Measurements from ENCODE around the gene LITAF.

The LITAF gene

DNA sequence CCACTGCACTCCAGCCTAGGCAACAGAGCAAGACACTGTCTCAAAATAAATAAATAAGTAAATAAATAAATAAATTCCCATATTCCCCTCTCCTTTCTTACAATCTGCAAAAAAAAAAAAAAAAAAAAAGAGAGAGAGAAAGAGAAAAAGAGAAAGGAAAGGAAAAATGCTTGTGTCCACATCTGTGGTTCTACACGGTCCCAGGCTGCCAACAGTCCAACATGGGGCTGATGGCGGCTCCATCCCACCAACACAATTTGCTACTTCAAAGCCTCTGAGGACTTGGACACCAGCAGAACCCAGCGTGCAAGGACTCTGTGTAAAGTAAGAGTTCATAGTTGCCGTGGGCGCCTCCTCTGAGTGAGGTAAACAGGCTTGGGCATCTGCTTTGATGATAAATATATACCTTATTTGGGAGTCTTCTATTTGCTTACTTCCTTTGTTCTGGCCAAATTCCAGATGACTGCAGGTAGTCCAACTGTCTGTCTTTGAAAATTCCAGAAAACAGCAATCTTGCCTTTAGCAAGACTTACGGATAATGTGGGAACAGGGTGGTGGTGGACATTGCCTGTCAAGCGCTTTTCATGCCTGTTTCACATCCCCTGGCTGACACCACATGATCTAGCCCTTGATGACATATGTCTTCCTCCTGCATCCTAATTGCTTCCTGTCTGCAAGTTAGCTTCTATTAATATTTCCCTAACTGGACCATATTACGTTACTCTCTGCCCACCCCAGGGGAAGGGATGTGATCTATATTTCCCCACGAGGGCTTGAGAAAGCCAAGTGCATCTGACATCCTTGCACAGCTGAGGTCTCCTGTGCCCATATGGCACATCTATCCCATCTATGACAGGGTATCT is 10.1 kb downstream of the LITAF start (continued):
- TF ChIP-seq, protein P1, sequence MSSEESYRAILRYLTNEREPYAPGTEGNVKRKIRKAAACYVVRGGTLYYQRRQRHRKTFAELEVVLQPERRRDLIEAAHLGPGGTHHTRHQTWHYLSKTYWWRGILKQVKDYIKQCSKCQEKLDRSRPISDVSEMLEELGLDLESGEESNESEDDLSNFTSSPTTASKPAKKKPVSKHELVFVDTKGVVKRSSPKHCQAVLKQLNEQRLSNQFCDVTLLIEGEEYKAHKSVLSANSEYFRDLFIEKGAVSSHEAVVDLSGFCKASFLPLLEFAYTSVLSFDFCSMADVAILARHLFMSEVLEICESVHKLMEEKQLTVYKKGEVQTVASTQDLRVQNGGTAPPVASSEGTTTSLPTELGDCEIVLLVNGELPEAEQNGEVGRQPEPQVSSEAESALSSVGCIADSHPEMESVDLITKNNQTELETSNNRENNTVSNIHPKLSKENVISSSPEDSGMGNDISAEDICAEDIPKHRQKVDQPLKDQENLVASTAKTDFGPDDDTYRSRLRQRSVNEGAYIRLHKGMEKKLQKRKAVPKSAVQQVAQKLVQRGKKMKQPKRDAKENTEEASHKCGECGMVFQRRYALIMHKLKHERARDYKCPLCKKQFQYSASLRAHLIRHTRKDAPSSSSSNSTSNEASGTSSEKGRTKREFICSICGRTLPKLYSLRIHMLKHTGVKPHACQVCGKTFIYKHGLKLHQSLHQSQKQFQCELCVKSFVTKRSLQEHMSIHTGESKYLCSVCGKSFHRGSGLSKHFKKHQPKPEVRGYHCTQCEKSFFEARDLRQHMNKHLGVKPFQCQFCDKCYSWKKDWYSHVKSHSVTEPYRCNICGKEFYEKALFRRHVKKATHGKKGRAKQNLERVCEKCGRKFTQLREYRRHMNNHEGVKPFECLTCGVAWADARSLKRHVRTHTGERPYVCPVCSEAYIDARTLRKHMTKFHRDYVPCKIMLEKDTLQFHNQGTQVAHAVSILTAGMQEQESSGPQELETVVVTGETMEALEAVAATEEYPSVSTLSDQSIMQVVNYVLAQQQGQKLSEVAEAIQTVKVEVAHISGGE (tag by site-specific recombination; conservative IDR thresholded peaks at IDR 0.05; ENCODE audit: low read depth): no peak
- TF ChIP-seq ZNF521 (tag by site-specific recombination; IDR thresholded peaks at IDR 0.05) (no peak), ZNF501 (tag by site-specific recombination; IDR thresholded peaks at IDR 0.05) (no peak), MEIS1 (CRISPR knock-in tag; IDR thresholded peaks at IDR 0.05; ENCODE audit: borderline replicate concordance) (no peak), ZFP3 (tag by site-specific recombination; IDR thresholded peaks at IDR 0.05; ENCODE audit: low read depth) (no peak), SP2 (tag by site-specific recombination; IDR thresholded peaks at IDR 0.05) (no peak), IKZF3 (tag by site-specific recombination; IDR thresholded peaks at IDR 0.05) (peak; percentile 31; the same call in 1 of the 2 replicates), ZNF677 (tag by site-specific recombination; IDR thresholded peaks at IDR 0.05) (no peak), ZNF184 (tag by site-specific recombination; IDR thresholded peaks at IDR 0.05) (no peak), ZNF223 (tag by site-specific recombination; IDR thresholded peaks at IDR 0.05) (no peak), ZXDB (tag by site-specific recombination; IDR thresholded peaks at IDR 0.05) (no peak), SETDB1 (IDR thresholded peaks at IDR 0.05; ENCODE audit: insufficient read length, low read length) (no peak), ZNF404 (tag by site-specific recombination; IDR thresholded peaks at IDR 0.05) (no peak), ZBTB48 (tag by site-specific recombination; IDR thresholded peaks at IDR 0.05) (0 out of 2 replicates have a peak, but pooled peaks have one; percentile 34), ZNF214 (tag by site-specific recombination; IDR thresholded peaks at IDR 0.05; ENCODE audit: borderline replicate concordance) (no peak), ZBTB20 (tag by site-specific recombination; IDR thresholded peaks at IDR 0.05) (peak; percentile 46; the same call in 1 of the 2 replicates), EGR2 (tag by site-specific recombination; IDR thresholded peaks at IDR 0.05; ENCODE audit: low read depth) (no peak), ZNF621 (tag by site-specific recombination; IDR thresholded peaks at IDR 0.05) (no peak), ZNF449 (tag by site-specific recombination; IDR thresholded peaks at IDR 0.05) (no peak), ZBTB17 (tag by site-specific recombination; IDR thresholded peaks at IDR 0.05) (peak; percentile 48; the same call in 1 of the 2 replicates), ZFP69B (tag by site-specific recombination; IDR thresholded peaks at IDR 0.05) (no peak), ZSCAN30 (tag by site-specific recombination; IDR thresholded peaks at IDR 0.05) (no peak), HOXD13 (CRISPR knock-in tag; IDR thresholded peaks at IDR 0.05; ENCODE audit: borderline replicate concordance) (no peak), YY2 (tag by site-specific recombination; IDR thresholded peaks at IDR 0.05) (no peak)
- TF ChIP-seq, protein P2, sequence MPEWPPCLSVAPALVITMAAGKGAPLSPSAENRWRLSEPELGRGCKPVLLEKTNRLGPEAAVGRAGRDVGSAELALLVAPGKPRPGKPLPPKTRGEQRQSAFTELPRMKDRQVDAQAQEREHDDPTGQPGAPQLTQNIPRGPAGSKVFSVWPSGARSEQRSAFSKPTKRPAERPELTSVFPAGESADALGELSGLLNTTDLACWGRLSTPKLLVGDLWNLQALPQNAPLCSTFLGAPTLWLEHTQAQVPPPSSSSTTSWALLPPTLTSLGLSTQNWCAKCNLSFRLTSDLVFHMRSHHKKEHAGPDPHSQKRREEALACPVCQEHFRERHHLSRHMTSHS (tag by site-specific recombination; IDR thresholded peaks at IDR 0.05): no peak
- TF ChIP-seq, protein P3, sequence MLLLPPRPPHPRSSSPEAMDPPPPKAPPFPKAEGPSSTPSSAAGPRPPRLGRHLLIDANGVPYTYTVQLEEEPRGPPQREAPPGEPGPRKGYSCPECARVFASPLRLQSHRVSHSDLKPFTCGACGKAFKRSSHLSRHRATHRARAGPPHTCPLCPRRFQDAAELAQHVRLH (tag by site-specific recombination; IDR thresholded peaks at IDR 0.05): no peak
- TF ChIP-seq, protein P4, sequence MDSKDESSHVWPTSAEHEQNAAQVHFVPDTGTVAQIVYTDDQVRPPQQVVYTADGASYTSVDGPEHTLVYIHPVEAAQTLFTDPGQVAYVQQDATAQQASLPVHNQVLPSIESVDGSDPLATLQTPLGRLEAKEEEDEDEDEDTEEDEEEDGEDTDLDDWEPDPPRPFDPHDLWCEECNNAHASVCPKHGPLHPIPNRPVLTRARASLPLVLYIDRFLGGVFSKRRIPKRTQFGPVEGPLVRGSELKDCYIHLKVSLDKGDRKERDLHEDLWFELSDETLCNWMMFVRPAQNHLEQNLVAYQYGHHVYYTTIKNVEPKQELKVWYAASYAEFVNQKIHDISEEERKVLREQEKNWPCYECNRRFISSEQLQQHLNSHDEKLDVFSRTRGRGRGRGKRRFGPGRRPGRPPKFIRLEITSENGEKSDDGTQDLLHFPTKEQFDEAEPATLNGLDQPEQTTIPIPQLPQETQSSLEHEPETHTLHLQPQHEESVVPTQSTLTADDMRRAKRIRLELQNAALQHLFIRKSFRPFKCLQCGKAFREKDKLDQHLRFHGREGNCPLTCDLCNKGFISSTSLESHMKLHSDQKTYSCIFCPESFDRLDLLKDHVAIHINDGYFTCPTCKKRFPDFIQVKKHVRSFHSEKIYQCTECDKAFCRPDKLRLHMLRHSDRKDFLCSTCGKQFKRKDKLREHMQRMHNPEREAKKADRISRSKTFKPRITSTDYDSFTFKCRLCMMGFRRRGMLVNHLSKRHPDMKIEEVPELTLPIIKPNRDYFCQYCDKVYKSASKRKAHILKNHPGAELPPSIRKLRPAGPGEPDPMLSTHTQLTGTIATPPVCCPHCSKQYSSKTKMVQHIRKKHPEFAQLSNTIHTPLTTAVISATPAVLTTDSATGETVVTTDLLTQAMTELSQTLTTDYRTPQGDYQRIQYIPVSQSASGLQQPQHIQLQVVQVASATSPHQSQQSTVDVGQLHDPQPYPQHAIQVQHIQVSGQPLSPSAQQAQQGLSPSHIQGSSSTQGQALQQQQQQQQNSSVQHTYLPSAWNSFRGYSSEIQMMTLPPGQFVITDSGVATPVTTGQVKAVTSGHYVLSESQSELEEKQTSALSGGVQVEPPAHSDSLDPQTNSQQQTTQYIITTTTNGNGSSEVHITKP (tag by site-specific recombination; IDR thresholded peaks at IDR 0.05): peak; percentile 53
- TF ChIP-seq, protein P5, sequence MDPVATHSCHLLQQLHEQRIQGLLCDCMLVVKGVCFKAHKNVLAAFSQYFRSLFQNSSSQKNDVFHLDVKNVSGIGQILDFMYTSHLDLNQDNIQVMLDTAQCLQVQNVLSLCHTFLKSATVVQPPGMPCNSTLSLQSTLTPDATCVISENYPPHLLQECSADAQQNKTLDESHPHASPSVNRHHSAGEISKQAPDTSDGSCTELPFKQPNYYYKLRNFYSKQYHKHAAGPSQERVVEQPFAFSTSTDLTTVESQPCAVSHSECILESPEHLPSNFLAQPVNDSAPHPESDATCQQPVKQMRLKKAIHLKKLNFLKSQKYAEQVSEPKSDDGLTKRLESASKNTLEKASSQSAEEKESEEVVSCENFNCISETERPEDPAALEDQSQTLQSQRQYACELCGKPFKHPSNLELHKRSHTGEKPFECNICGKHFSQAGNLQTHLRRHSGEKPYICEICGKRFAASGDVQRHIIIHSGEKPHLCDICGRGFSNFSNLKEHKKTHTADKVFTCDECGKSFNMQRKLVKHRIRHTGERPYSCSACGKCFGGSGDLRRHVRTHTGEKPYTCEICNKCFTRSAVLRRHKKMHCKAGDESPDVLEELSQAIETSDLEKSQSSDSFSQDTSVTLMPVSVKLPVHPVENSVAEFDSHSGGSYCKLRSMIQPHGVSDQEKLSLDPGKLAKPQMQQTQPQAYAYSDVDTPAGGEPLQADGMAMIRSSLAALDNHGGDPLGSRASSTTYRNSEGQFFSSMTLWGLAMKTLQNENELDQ (tag by site-specific recombination; IDR thresholded peaks at IDR 0.05; ENCODE audit: low read depth): no peak
